H1 (cell line): ENCODE results near the gene CLCN5.

Experiments
- CEBPB ChIP-seq: IDR thresholded peaks from 2 replicates; pipeline ENCODE4 v1.6.1; 2012; ENCODE audit warnings: low read depth, low read length
- CTCF ChIP-seq, 3 experiments: IDR thresholded peaks; 1 replicate in 2 of 3; 2 replicates in 1 of 3; pipeline versions ENCODE4 v1.5.1 to v1.6.1; 2011; ENCODE audit warnings: low read length in 3 of 3, mild to moderate bottlenecking in 3 of 3, inconsistent platforms in 2 of 3, low read depth in 1 of 3, moderate library complexity in 1 of 3; ENCODE audit not compliant: insufficient read depth in 1 of 3; ENCODE audit errors: control extremely low read depth in 1 of 3
- GABPA ChIP-seq: IDR thresholded peaks from 2 replicates; pipeline ENCODE4 v1.6.1; 2011; ENCODE audit warnings: mild to moderate bottlenecking, low read length, moderate library complexity, borderline replicate concordance; ENCODE audit not compliant: insufficient read depth
- POLR2A ChIP-seq, 2 experiments: IDR thresholded peaks; 1 replicate in 1 of 2; 2 replicates in 1 of 2; pipeline ENCODE4 v1.6.1; 2011; ENCODE audit warnings: low read depth in 2 of 2, low read length in 2 of 2, mild to moderate bottlenecking in 2 of 2; ENCODE audit errors: control extremely low read depth in 1 of 2

- TF ChIP-seq GABPA (no peak), CEBPB (no peak), CTCF (IDR thresholded peaks at IDR 0.05; ENCODE audit: control extremely low read depth in 1 of 3, insufficient read depth in 1 of 3, low read depth in 1 of 3, low read length in 3 of 3) (no peak), POLR2A (IDR thresholded peaks at IDR 0.05; ENCODE audit: control extremely low read depth in 1 of 2, low read depth in 2 of 2, low read length in 2 of 2) (no peak)
Observed at GRCh38 chrX:49949961-49950360, 27.6 kb downstream of the CLCN5 start.
